MCF 10A (cell line): ENCODE results near the gene NSD1. TPM values are rescaled to one million over a fixed set of nuclear protein-coding genes. Genes with fewer than 3 reads are reported as not detected.
"Not testable (repeated sequence)": the region's sequence is repeated elsewhere in the genome, so short reads cannot be mapped to it uniquely, and the experiment has no call there.

Source experiments
- BruUV-seq: library from RNA; stranded (reverse); fragments of 400-500 nt; replicated peaks from 2 replicates; lab custom pipeline; 2021; lab: Mats Ljungman, UMichigan
- CTCF ChIA-PET: fragments of 300-600 bp; sonication (Branson Sonifier 250); formaldehyde crosslinking; extraction: SDS; loops from one replicate; lab custom pipeline; 2021; ENCODE audit warnings: antibody characterized with exemption, inconsistent platforms; lab: Yijun Ruan, JAX
- POLR2A ChIA-PET: fragments of 300-600, 350-650 bp; sonication (Branson Sonifier 250); formaldehyde crosslinking; extraction: SDS; loops from one replicate; lab custom pipeline; 2020; ENCODE audit warnings: antibody characterized with exemption, inconsistent platforms; lab: Yijun Ruan, JAX
- DNase-seq: peaks from one replicate; pipeline ENCODE4 v3.0.0-alpha.2; 2018; ENCODE audit not compliant: unreplicated experiment
- H3K27ac Mint-ChIP-seq: one replicate; pipeline ENCODE4 v1.8.0; 2022; ENCODE audit warnings: mild to moderate bottlenecking, low read depth, mixed read lengths; ENCODE audit not compliant: unreplicated experiment
- H3K27me3 Mint-ChIP-seq: one replicate; pipeline ENCODE4 v1.8.0; 2022; ENCODE audit warnings: mixed read lengths; ENCODE audit not compliant: insufficient read depth, unreplicated experiment
- H3K36me3 Mint-ChIP-seq: one replicate; pipeline ENCODE4 v1.8.0; 2022; ENCODE audit warnings: mild to moderate bottlenecking, moderate library complexity, mixed read lengths; ENCODE audit not compliant: insufficient read depth, unreplicated experiment
- H3K4me1 Mint-ChIP-seq: one replicate; pipeline ENCODE4 v1.8.0; 2022; ENCODE audit warnings: mixed read lengths; ENCODE audit not compliant: insufficient read depth, unreplicated experiment
- H3K4me3 Mint-ChIP-seq: one replicate; pipeline ENCODE4 v1.8.0; 2022; ENCODE audit warnings: mild to moderate bottlenecking, moderate library complexity, mixed read lengths; ENCODE audit not compliant: unreplicated experiment
- H3K9me3 Mint-ChIP-seq: one replicate; pipeline ENCODE4 v1.8.0; 2022; ENCODE audit warnings: mixed read lengths; ENCODE audit not compliant: unreplicated experiment
- CTCF ChIP-seq: fragments of 200-600 bp; IDR thresholded peaks from one replicate; pipeline ENCODE4 v1.8.0; 2022; ENCODE audit warnings: antibody characterized with exemption, mild to moderate bottlenecking; ENCODE audit not compliant: unreplicated experiment
- intact Hi-C: fragments of 100-400 bp; cut with micrococcal nuclease; formaldehyde crosslinking; loops from 2 replicates; pipeline ENCODE4 v1.14.1; 2022
- total RNA-seq: library from RNA; stranded (reverse); gene quantifications from 2 replicates; pipeline ENCODE4 v1.2.3, GENCODE V29; 2022

NSD1 gene
- total RNA-seq, 1 experiment from 2014 or later: 110 TPM

- ChIA-PET CTCF (interaction anchor here (0.8 kb wide), 1 partner anchor 35 kb away, joined by 3 read pairs; no protein-coding TSS in a partner anchor), POLR2A (interaction anchor here (0.6 to 1.0 kb wide), 3 partner anchors 9 to 70 kb away, joined by 3 to 4 read pairs (median 3); no protein-coding TSS in a partner anchor)
- no peak overlapping the region for H3K4me3 Mint-ChIP-seq
- no peak for TF ChIP-seq CTCF
- intact Hi-C loops: no loop called here
- H3K27ac Mint-ChIP-seq: no peak overlapping the region
- no peaks in the 10 kb centered on the region for H3K27me3 Mint-ChIP-seq
- no peak for DNase-seq
- no TSS peak for BruUV-seq
- H3K36me3 Mint-ChIP-seq: peaks cover 97% of the 10 kb centered on the region
- no peaks in the 10 kb centered on the region for H3K9me3 Mint-ChIP-seq
- H3K4me1 Mint-ChIP-seq: no peaks in the 10 kb centered on the region
Measured at GRCh38 chr5:177242304-177242703, 108.7 kb downstream of the NSD1 start.

GRCh38 chr5:177249761-177250537 is 116.4 kb downstream of the NSD1 start:
- ChIA-PET CTCF (interaction anchor here (0.7 kb wide), 1 partner anchor 245 kb away, joined by 3 read pairs; no protein-coding TSS in a partner anchor), POLR2A (interaction anchor here (0.6 to 2.2 kb wide), 5 partner anchors 8 to 46 kb away, joined by 3 to 10 read pairs (median 4); no protein-coding TSS in a partner anchor)
- TF ChIP-seq CTCF: no peak
- no TSS peak for BruUV-seq
- no peak for DNase-seq
- Mint-ChIP-seq H3K27ac (no peak overlapping the region), H3K4me1 (no peaks in the 10 kb centered on the region), H3K9me3 (no peaks in the 10 kb centered on the region), H3K4me3 (no peak overlapping the region), H3K27me3 (no peaks in the 10 kb centered on the region), H3K36me3 (peaks cover 99% of the 10 kb centered on the region)
- intact Hi-C loops: no loop called here

- intact Hi-C loops: no loop called here
- Mint-ChIP-seq H3K4me1 (peaks cover 11% of the 10 kb centered on the region), H3K4me3 (no peak overlapping the region), H3K9me3 (no peaks in the 10 kb centered on the region), H3K27me3 (no peaks in the 10 kb centered on the region), H3K27ac (no peak overlapping the region), H3K36me3 (peaks cover 99% of the 10 kb centered on the region)
- no peak for DNase-seq
- CTCF ChIA-PET: interaction anchor here (0.8 to 1.9 kb wide), 5 partner anchors 10 to 141 kb away, joined by 3 to 7 read pairs (median 3); no protein-coding TSS in a partner anchor
- POLR2A ChIA-PET: no interaction called here
- BruUV-seq: no TSS peak
- TF ChIP-seq CTCF: no peak
Measured at GRCh38 chr5:177253252-177253651, 119.7 kb downstream of the NSD1 start.

- Mint-ChIP-seq H3K27ac (peak overlapping the region; percentile 60), H3K9me3 (no peaks in the 10 kb centered on the region), H3K36me3 (peaks cover 100% of the 10 kb centered on the region), H3K4me1 (peaks cover 11% of the 10 kb centered on the region), H3K27me3 (no peaks in the 10 kb centered on the region), H3K4me3 (no peak overlapping the region)
- no TSS peak for BruUV-seq
- TF ChIP-seq CTCF: no peak
- intact Hi-C loops: loop anchor here (1.0 kb wide), 1 partner anchor 142 kb away; no protein-coding TSS in a partner anchor
- CTCF ChIA-PET: no interaction called here
- POLR2A ChIA-PET: interaction anchor here (0.7 to 1.7 kb wide), 4 partner anchors 8 to 123 kb away, joined by 3 to 5 read pairs (median 4); no protein-coding TSS in a partner anchor
- DNase-seq: peak; percentile 48
Measured at GRCh38 chr5:177256296-177256695, 122.7 kb downstream of the NSD1 start.

- H3K4me3 Mint-ChIP-seq, BruUV-seq, intact Hi-C loops, H3K27ac Mint-ChIP-seq, DNase-seq, CTCF ChIA-PET, H3K27me3 Mint-ChIP-seq, H3K9me3 Mint-ChIP-seq: not testable (repeated sequence)
- peaks cover 100% of the 10 kb centered on the region for H3K36me3 Mint-ChIP-seq
- POLR2A ChIA-PET: interaction anchor here (1.9 kb wide), 1 partner anchor 9 kb away, joined by 3 read pairs; no protein-coding TSS in a partner anchor
- H3K4me1 Mint-ChIP-seq: peaks cover 11% of the 10 kb centered on the region
Measured at GRCh38 chr5:177258711-177259110, 125.1 kb downstream of the NSD1 start.
